Measurements from ENCODE around the gene RGS7. TPM values are rescaled to one million over a fixed set of nuclear protein-coding genes. Genes with fewer than 3 reads are reported as not detected.
"Not testable (repeated sequence)": the region's sequence is repeated elsewhere in the genome, so short reads cannot be mapped to it uniquely, and the experiment has no call there.

RGS7 gene
- total RNA-seq, 1 donor = not detected

GRCh38 chr1:240758296-240758695 lies 598.7 kb downstream of the RGS7 start:
- DNase-seq (ENCODE audit: low read depth in 2 of 3, low spot score in 2 of 3) = no peak

- no peak for DNase-seq (ENCODE audit: low read depth in 2 of 3, low spot score in 2 of 3)
Observed at GRCh38 chr1:240747907-240748306, 609.1 kb downstream of the RGS7 start.

DNA sequence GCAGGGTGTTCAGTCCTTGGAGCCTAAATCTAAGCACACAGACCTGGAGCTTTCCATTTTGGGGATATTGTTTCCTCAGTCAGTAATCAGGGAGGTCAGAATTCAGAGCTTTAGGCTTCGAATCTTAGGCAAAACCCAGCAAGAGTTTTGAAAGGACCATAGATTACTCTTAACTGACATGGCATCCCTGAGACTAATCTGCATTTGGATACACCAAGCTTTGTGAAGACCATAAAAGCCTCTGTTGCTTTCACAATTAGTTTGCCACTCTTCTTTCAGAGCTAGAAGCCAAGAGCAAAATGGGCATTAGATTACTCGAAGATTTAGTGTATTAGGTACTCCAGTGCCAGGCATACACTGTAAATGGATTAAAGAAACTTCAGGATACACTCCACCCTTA lies 613.3 kb downstream of the RGS7 start:
- no peak for DNase-seq (ENCODE audit: low read depth in 2 of 3, low spot score in 2 of 3)

DNA sequence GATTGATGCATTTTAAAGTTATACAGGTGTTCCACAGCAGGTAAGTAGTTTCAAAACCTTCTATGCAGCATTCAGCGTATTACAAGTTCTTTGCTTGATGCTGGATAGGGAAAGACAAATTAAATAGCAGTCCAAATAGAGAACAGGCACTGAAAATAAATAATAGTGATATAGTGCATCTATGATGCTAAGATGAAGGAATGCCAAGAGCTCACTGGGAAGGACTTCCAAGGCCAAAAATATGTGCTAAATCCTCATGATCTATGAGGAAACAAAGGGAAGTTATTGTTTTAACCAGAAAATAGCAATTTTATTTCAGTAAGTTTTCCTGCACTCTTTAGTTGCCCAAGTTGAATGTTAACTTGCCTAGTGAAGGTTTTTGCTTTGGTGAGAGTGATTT lies 617.3 kb downstream of the RGS7 start:
- no peak for DNase-seq (ENCODE audit: low read depth in 2 of 3, low spot score in 2 of 3)

- no peak for DNase-seq (ENCODE audit: low read depth in 2 of 3, low spot score in 2 of 3)
Observed at GRCh38 chr1:240739139-240739538, 617.9 kb downstream of the RGS7 start.

DNA sequence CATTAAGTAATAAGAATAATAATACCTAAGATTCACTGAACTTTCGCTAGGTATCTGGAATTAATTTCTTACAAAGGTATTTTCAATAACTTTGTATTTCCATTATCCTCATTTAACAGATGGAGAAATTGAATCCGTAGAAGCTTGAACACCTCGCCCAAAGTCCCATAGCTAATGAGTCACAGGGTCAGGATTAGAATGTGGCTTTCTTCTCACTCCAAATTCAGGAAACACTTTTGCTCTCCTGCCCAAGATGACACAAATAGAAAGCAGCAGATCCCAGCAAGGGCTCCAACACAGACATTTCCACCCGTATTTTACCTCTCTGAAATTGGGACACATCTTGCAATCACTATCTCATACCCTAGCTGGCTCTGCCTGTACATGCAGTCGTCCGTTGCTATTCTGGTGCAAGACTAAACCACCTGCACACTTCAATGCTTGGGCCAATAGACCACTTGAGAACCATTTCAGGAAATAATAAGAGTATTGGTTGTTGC lies 619.2 kb downstream of the RGS7 start:
- DNase-seq (ENCODE audit: low read depth in 2 of 3, low spot score in 2 of 3) = no peak

DNA sequence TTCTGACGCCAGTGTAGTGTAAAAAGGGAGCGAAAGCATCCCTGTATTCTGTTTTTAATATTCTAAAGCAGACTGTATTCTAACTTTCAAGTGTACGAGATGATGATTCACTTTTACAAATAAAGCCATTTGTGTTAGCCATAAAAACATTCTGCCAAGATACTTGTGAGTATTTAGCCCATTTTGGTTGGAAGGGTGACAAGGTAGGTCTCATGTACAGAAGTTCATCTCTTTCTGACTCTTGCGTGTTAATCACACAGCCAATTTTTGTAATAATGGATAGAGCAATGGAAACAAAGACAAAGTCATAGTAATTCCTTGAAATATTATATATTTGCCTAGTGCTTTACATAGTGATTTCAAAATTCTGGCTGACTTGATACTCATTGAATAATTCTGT lies 619.7 kb downstream of the RGS7 start:
- DNase-seq (ENCODE audit: low read depth in 2 of 3, low spot score in 2 of 3) = no peak

GRCh38 chr1:240734705-240735104 lies 622.3 kb downstream of the RGS7 start:
- DNase-seq (ENCODE audit: low read depth in 2 of 3, low spot score in 2 of 3) = not testable (repeated sequence)

GRCh38 chr1:240734001-240734400 lies 623.0 kb downstream of the RGS7 start:
- DNase-seq (ENCODE audit: low read depth in 2 of 3, low spot score in 2 of 3) = no peak

DNA sequence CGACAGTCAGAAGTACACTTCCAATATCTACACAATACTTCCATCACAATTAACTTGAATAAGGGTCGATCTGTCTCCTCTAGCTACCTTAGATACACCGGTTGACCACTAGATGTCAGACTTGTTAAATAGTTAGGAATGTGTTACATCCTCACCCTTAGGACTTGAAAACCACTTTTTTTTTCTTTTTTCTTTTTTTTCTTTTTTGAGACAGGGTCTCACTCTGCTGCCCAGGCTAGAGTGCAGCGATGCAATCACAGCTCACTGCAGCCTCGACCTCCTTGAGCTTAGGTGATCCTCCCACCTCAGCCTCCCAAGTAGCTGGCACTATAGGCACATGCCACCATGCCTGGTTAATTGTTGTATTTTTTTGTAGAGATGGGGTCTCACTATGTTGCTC lies 624.6 kb downstream of the RGS7 start:
- peak in 2 of 3 donors; percentile 12 to 46 for DNase-seq (ENCODE audit: low read depth in 2 of 3, low spot score in 2 of 3)

Small RNA genes lying within 50 kb of the gene (small RNA-seq; reads per million reads assigned to genes)
- gene MIR3123 = not detected

Other genes starting within 250 kb of the RGS7 start
- 20.5 TPM for gene FH, start 162.6 kb upstream of the RGS7 start, total RNA-seq
- gene KMO, start 175.2 kb upstream of the RGS7 start, total RNA-seq = 0.81 TPM

Measured in hematopoietic multipotent progenitor cell (in vitro differentiated cells).